DND-41 (cell line): ENCODE measurements around the gene HSP90AB1.

Source experiments
- ATAC-seq: fragments of 200-7000 bp; cut with Tn5 transposase; 3 replicates; pipeline ENCODE4 v1.9.1; 2021; ENCODE audit warnings: low read depth; ENCODE audit not compliant: insufficient read depth
- DNase-seq: peaks from one replicate; pipeline ENCODE4 v3.0.0-alpha.2; 2020
- H2AFZ ChIP-seq: 2 replicates; pipeline ENCODE4 v1.6.0; 2012; ENCODE audit warnings: low read depth, low read length
- H3K27ac ChIP-seq: 2 replicates; pipeline ENCODE4 v1.5.1; 2012; ENCODE audit warnings: low read length, inconsistent platforms
- H3K27me3 ChIP-seq: fragments of 200-600 bp; sonication (generic); 2 replicates; pipeline ENCODE4 v1.6.0; 2012; ENCODE audit warnings: low read length, mild to moderate bottlenecking, inconsistent platforms; ENCODE audit not compliant: insufficient read depth, poor library complexity
- H3K36me3 ChIP-seq: 2 replicates; pipeline ENCODE4 v1.5.1; 2012; ENCODE audit warnings: low read length, inconsistent platforms; ENCODE audit not compliant: insufficient read depth
- H3K4me1 ChIP-seq: 2 replicates; pipeline ENCODE4 v1.5.1; 2012; ENCODE audit warnings: mild to moderate bottlenecking, low read length; ENCODE audit not compliant: insufficient read depth
- H3K4me2 ChIP-seq: 2 replicates; pipeline ENCODE4 v1.6.0; 2012; ENCODE audit warnings: mild to moderate bottlenecking, moderate library complexity, low read length, inconsistent platforms; ENCODE audit not compliant: insufficient read depth
- H3K4me3 ChIP-seq, 2 experiments: fragments of 200-600 bp in 1 of 2; shearing (Covaris generic) in 1 of 2; 2 replicates each; pipeline ENCODE4 v1.5.1; 2012 to 2016; ENCODE audit warnings: inconsistent platforms in 2 of 2, low read length in 2 of 2, mild to moderate bottlenecking in 2 of 2, low read depth in 1 of 2, moderate library complexity in 1 of 2
- H3K79me2 ChIP-seq: 2 replicates; pipeline ENCODE4 v1.6.0; 2012; ENCODE audit warnings: low read length, inconsistent platforms; ENCODE audit not compliant: insufficient read depth
- H3K9ac ChIP-seq: 2 replicates; pipeline ENCODE4 v1.6.0; 2012; ENCODE audit warnings: low read depth, mild to moderate bottlenecking, inconsistent platforms, low read length, moderate library complexity
- H3K9me3 ChIP-seq: 2 replicates; pipeline ENCODE4 v1.5.1; 2012; ENCODE audit warnings: low read length, moderate library complexity, mild to moderate bottlenecking, inconsistent platforms; ENCODE audit not compliant: insufficient read depth, severe bottlenecking
- H4K20me1 ChIP-seq: 2 replicates; pipeline ENCODE4 v1.6.0; 2012; ENCODE audit warnings: low read length; ENCODE audit not compliant: insufficient read depth
- CTCF ChIP-seq: IDR thresholded peaks from 2 replicates; pipeline ENCODE4 v1.5.1; 2012; ENCODE audit warnings: borderline replicate concordance, low read length, moderate library complexity, mild to moderate bottlenecking; ENCODE audit not compliant: poor library complexity, severe bottlenecking; ENCODE audit errors: extremely low read depth
- EZH2 ChIP-seq: IDR thresholded peaks from 3 replicates; pipeline ENCODE4 v1.6.1; 2012; ENCODE audit warnings: borderline replicate concordance, low read depth, mild to moderate bottlenecking, moderate library complexity, low read length, inconsistent platforms; ENCODE audit not compliant: severe bottlenecking

Gene HSP90AB1

GRCh38 chr6:44267252-44267651 lies 20.4 kb downstream of the HSP90AB1 start:
- H3K36me3 ChIP-seq = peaks cover 8% of the 10 kb centered on the region; the same call in 1 of the 2 replicates
- H4K20me1 ChIP-seq = peaks cover 29% of the 10 kb centered on the region
- no peaks in the 10 kb centered on the region for H3K9me3 ChIP-seq
- no peak overlapping the region for H2AFZ ChIP-seq
- peaks cover 33% of the 10 kb centered on the region for H3K4me1 ChIP-seq
- TF ChIP-seq CTCF (no peak), EZH2 (no peak)
- DNase-seq = no peak
- no peak for ATAC-seq
- H3K79me2 ChIP-seq = peaks cover 23% of the 10 kb centered on the region
- no peak overlapping the region for H3K9ac ChIP-seq
- no peaks in the 10 kb centered on the region for H3K27me3 ChIP-seq
- H3K4me2 ChIP-seq = no peak overlapping the region
- no peak overlapping the region for H3K4me3 ChIP-seq
- no peak overlapping the region for H3K27ac ChIP-seq

GRCh38 chr6:44268095-44268628 lies 21.3 kb downstream of the HSP90AB1 start:
- Histone ChIP-seq H3K4me1 (peaks cover 24% of the 10 kb centered on the region), H3K4me2 (no peak overlapping the region), H3K79me2 (peaks cover 19% of the 10 kb centered on the region), H2AFZ (no peak overlapping the region), H4K20me1 (peaks cover 24% of the 10 kb centered on the region), H3K36me3 (no peaks in the 10 kb centered on the region), H3K9me3 (no peaks in the 10 kb centered on the region), H3K9ac (no peak overlapping the region), H3K27ac (no peak overlapping the region), H3K4me3 (no peak overlapping the region), H3K27me3 (no peaks in the 10 kb centered on the region)
- TF ChIP-seq EZH2 (no peak), CTCF (peak; percentile 95)
- DNase-seq (peak; percentile 67), ATAC-seq (peak; percentile 39; the same call in 2 of the 3 replicates)

DNA sequence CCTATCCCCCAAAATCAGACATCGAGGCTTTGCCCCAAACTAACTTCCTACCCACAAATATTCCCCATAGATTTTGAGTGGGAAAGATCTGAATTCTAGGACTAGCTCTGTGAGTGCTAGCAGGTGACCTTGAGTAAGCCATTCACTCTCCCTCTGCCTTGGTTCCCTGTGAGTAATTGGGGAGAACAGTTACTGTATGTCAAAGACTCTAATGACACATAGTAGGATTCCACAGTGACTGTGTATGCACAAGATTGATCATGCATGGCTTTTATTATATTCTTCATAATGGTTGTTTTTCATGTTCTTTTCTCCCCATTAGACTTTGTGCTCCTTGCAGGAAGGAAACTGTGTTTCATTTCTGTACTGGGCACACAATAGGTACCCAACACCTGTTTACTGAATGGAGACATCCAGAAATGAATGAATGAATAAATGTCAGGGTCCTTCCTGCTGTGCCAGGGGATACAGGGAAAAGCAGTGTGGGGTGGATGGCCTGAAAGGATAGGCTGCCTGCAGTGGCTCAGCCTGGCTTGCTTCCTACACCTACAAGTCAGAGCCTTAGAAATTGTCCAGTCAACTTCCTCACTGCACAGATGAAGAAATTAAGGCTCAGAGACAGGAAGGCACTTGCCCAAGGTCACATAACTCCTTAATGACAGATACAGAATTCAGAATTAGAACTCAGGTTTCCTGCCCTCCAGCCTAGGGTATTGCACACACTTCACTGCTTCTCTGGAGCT lies 22.4 kb downstream of the HSP90AB1 start:
- DNase-seq (no peak), ATAC-seq (no peak)
- Histone ChIP-seq H3K27ac (no peak overlapping the region), H3K4me1 (peaks cover 13% of the 10 kb centered on the region), H3K4me2 (no peak overlapping the region), H3K9ac (no peak overlapping the region), H3K79me2 (peaks cover 7% of the 10 kb centered on the region; the same call in 1 of the 2 replicates), H2AFZ (no peak overlapping the region), H3K36me3 (no peaks in the 10 kb centered on the region), H4K20me1 (peaks cover 15% of the 10 kb centered on the region; the same call in 1 of the 2 replicates), H3K9me3 (no peaks in the 10 kb centered on the region), H3K4me3 (no peak overlapping the region), H3K27me3 (no peaks in the 10 kb centered on the region)
- no peak for TF ChIP-seq EZH2
- no peak for TF ChIP-seq CTCF
